Breast epithelium (tissue), 3 donors: Measurements from ENCODE around the gene HBB.

ENCODE experiments used
- CTCF ChIP-seq, 3 donors: fragments of 450-650 bp; IDR thresholded peaks; one replicate each; pipeline ENCODE4 v1.5.1; 2016 to 2017; ENCODE audit warnings: antibody characterized with exemption in 3 of 3, mild to moderate bottlenecking in 3 of 3, moderate library complexity in 3 of 3
- POLR2A ChIP-seq: fragments of 450-650 bp; IDR thresholded peaks from one replicate; pipeline ENCODE4 v1.6.1; 2016; ENCODE audit warnings: antibody characterized with exemption, mild to moderate bottlenecking, moderate library complexity
- POLR2AphosphoS5 ChIP-seq, 3 donors: sonication (generic); formaldehyde crosslinking; IDR thresholded peaks; one replicate each; pipeline ENCODE4 v1.6.1; 2017; ENCODE audit warnings: antibody characterized with exemption in 3 of 3

- no peak for TF ChIP-seq CTCF (IDR thresholded peaks at IDR 0.05)
- TF ChIP-seq POLR2AphosphoS5 (IDR thresholded peaks at IDR 0.05): no peak
- TF ChIP-seq POLR2A: no peak
Observed at GRCh38 chr11:5232821-5233220, 6.0 kb upstream of the HBB start.
